LNCaP clone FGC (cell line): ENCODE measurements around the gene OR52N4.

Experiments
- DNase-seq: peaks from one replicate; pipeline ENCODE4 v3.0.0-alpha.2; 2011; ENCODE audit warnings: low read depth
- H3K4me3 ChIP-seq: 2 replicates; pipeline ENCODE4 v1.5.1; 2011; ENCODE audit warnings: mild to moderate bottlenecking, low read depth, low read length, control low read depth
- TF ChIP-seq, protein P1 (sequence below): IDR thresholded peaks from 2 replicates; pipeline ENCODE4 v1.5.1; 2012; ENCODE audit warnings: mild to moderate bottlenecking; ENCODE audit not compliant: control insufficient read depth, insufficient read depth; ENCODE audit errors: extremely low read depth

OR52N4 gene

DNA sequence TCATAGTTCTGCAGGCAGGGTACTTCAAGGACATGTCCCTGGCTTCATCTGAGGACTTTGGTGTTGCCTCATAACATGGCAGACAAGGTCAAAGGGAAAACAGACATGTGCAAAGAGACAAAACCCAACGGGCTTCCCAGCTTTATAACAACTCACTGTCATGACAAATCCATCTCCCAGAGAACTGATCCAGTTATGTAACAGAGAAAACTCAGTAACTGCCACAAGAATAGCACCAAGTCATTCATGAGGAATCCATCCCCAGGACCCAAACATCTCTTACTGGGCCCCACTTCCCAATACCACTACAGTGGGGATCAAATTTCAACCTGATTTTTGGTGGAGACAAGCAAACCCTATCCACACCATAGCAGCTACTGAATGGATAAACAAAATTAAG is 13.0 kb downstream of the OR52N4 start:
- DNase-seq = no peak
- TF ChIP-seq, protein P1, sequence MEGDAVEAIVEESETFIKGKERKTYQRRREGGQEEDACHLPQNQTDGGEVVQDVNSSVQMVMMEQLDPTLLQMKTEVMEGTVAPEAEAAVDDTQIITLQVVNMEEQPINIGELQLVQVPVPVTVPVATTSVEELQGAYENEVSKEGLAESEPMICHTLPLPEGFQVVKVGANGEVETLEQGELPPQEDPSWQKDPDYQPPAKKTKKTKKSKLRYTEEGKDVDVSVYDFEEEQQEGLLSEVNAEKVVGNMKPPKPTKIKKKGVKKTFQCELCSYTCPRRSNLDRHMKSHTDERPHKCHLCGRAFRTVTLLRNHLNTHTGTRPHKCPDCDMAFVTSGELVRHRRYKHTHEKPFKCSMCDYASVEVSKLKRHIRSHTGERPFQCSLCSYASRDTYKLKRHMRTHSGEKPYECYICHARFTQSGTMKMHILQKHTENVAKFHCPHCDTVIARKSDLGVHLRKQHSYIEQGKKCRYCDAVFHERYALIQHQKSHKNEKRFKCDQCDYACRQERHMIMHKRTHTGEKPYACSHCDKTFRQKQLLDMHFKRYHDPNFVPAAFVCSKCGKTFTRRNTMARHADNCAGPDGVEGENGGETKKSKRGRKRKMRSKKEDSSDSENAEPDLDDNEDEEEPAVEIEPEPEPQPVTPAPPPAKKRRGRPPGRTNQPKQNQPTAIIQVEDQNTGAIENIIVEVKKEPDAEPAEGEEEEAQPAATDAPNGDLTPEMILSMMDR = no peak
- no peak overlapping the region for H3K4me3 ChIP-seq

DNA sequence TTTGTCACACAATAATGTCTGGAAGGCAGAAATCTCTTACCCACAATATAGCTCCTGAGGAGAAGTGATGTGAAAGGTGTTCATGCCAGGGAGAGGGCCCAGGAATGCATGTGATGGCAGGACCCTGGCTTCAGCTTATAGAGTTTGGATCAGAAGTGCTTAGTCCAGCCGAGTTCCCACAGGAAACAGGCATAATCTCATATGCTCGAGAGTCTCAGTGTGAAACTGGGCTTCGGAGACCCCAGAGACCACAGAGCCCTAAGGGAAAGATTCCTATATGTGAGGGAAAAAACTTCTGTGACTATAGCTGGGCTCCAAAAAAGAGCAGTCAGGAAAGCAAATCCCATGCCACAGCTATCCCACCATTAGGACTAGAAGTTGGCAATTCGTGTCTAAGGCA is 29.2 kb downstream of the OR52N4 start, which contains the start of gene OR52N5:
Gene OR52N5, minus strand, starts transcription at position 101 of the 400 bp plus-strand sequence. CDS start 4,721 bp downstream, outside the sequence.
- DNase-seq = no peak
- TF ChIP-seq, protein P1 = no peak

DNA sequence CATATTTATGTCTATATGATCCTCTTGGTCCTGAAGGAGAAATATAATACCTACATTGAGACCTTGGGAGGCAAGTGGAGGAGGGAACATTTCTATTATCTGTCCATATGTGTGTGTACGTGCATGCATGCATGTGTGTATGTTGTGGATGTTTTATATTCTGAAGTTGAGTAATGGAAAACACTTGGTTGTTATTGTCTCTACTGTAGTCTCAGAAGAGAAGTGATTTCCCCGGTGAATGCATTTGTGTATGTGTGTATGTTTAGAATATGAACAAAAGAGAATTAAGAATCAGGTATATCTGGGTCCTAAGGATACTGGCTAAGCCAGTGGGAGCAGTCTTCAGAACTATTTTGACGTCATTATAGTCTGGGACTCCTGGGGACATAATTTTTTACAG is 37.1 kb downstream of the OR52N4 start, which contains the start of gene OR52N1:
Gene OR52N1, minus strand, starts transcription at position 101 of the 400 bp plus-strand sequence. CDS start 2,449 bp downstream, outside the sequence.
- TF ChIP-seq, protein P1 = no peak
- no peak within 1 kb of the TSS for H3K4me3 ChIP-seq
- DNase-seq = no peak

More for the DNA sequence above, 29.2 kb downstream of the OR52N4 start, which contains the start of gene OR52N5:
- no peak within 1 kb of the TSS for H3K4me3 ChIP-seq

DNA sequence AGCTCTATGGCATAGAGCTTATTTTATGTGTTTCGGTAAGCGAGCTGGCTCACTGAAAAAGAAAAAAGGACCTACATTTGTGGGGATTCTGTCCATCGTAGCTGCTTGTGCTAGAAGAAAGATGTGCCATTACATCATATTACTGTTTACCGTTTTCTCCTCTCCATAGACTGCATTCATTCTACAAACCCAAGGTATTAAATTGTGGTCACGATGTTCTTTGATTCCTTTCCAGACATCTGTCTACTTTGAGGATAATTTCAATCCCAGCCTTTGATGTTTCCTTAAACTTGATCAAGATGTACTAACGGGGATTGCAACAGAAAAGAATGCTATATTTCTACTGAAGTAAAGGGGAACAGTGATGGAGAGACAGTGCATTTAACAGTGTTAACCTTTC is 42.5 kb downstream of the OR52N4 start:
- no peak overlapping the region for H3K4me3 ChIP-seq
- TF ChIP-seq, protein P1 = no peak
- no peak for DNase-seq

DNA sequence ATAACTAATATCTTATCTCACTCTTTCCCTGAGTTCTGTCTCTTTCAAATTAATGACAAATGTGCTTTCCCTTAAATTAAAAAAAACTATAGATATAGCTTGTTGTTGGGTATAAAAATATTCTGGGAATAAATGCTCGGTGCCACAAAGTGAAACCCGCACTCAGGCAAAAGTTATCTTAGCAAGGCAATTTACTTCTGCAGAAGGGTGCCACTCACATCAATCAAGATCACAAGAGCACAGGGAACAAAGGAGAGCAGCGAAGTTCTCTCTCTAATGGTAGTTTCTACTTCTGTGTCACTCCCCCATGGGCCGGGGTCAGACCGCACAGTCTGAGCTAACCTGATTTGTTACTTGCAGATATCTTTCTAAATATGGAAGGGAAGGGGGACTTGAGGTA is 49.9 kb downstream of the OR52N4 start:
- TF ChIP-seq, protein P1 = no peak
- no peak for DNase-seq
- no peak overlapping the region for H3K4me3 ChIP-seq
